Fibroblast of lung (primary cell): ENCODE measurements around the gene RNF10.

Source experiments
- EZH2 ChIP-seq: IDR thresholded peaks from 2 replicates; pipeline ENCODE4 v1.5.1; 2012; ENCODE audit warnings: low read length, control low read depth, mild to moderate bottlenecking; ENCODE audit errors: missing control alignments
- TF ChIP-seq, protein P1 (sequence below), 2 donors: IDR thresholded peaks in 1 of 2; conservative IDR thresholded peaks in 1 of 2; 1 replicate in 1 of 2; 2 replicates in 1 of 2; pipeline ENCODE4 v1.5.1; 2011 to 2012; ENCODE audit warnings: low read length in 2 of 2, control low read depth in 1 of 2, inconsistent platforms in 1 of 2, low read depth in 1 of 2, mild to moderate bottlenecking in 1 of 2

- TF ChIP-seq, protein P1, sequence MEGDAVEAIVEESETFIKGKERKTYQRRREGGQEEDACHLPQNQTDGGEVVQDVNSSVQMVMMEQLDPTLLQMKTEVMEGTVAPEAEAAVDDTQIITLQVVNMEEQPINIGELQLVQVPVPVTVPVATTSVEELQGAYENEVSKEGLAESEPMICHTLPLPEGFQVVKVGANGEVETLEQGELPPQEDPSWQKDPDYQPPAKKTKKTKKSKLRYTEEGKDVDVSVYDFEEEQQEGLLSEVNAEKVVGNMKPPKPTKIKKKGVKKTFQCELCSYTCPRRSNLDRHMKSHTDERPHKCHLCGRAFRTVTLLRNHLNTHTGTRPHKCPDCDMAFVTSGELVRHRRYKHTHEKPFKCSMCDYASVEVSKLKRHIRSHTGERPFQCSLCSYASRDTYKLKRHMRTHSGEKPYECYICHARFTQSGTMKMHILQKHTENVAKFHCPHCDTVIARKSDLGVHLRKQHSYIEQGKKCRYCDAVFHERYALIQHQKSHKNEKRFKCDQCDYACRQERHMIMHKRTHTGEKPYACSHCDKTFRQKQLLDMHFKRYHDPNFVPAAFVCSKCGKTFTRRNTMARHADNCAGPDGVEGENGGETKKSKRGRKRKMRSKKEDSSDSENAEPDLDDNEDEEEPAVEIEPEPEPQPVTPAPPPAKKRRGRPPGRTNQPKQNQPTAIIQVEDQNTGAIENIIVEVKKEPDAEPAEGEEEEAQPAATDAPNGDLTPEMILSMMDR (conservative IDR thresholded peaks at IDR 0.05 in 1 of 2, IDR thresholded peaks at IDR 0.05 in 1 of 2; ENCODE audit: low read depth in 1 of 2, low read length in 2 of 2): no peak
- TF ChIP-seq EZH2: no peak
Observed at GRCh38 chr12:120538281-120539156, 4.4 kb downstream of the RNF10 start.
